ENCODE data around the gene ATXN7. TPM values are rescaled to one million over a fixed set of nuclear protein-coding genes. Genes with fewer than 3 reads are reported as not detected.

ATXN7 gene
- total RNA-seq, 1 experiment from 2014 or later, result 36.7 TPM

GRCh38 chr3:64048631-64049061 lies 185.0 kb downstream of the ATXN7 start:
- Mint-ChIP-seq H3K27me3 (ENCODE audit: insufficient read depth, unreplicated experiment) (no peaks in the 10 kb centered on the region), H3K36me3 (ENCODE audit: insufficient read depth, unreplicated experiment) (no peaks in the 10 kb centered on the region), H3K4me1 (ENCODE audit: insufficient read depth, unreplicated experiment) (no peaks in the 10 kb centered on the region), H3K4me3 (ENCODE audit: unreplicated experiment) (no peak overlapping the region), H3K9me3 (ENCODE audit: unreplicated experiment) (no peaks in the 10 kb centered on the region), H3K27ac (ENCODE audit: low read depth, unreplicated experiment) (no peak overlapping the region)
- no peak for DNase-seq (ENCODE audit: unreplicated experiment)
- intact Hi-C loops (cut with micrococcal nuclease), result no loop called here
- CTCF ChIA-PET, result no interaction called here
- TF ChIP-seq, protein P1, sequence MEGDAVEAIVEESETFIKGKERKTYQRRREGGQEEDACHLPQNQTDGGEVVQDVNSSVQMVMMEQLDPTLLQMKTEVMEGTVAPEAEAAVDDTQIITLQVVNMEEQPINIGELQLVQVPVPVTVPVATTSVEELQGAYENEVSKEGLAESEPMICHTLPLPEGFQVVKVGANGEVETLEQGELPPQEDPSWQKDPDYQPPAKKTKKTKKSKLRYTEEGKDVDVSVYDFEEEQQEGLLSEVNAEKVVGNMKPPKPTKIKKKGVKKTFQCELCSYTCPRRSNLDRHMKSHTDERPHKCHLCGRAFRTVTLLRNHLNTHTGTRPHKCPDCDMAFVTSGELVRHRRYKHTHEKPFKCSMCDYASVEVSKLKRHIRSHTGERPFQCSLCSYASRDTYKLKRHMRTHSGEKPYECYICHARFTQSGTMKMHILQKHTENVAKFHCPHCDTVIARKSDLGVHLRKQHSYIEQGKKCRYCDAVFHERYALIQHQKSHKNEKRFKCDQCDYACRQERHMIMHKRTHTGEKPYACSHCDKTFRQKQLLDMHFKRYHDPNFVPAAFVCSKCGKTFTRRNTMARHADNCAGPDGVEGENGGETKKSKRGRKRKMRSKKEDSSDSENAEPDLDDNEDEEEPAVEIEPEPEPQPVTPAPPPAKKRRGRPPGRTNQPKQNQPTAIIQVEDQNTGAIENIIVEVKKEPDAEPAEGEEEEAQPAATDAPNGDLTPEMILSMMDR (IDR thresholded peaks at IDR 0.05; ENCODE audit: unreplicated experiment), result no peak
- BruUV-seq (replicated peaks), result no TSS peak
- POLR2A ChIA-PET, result interaction anchor here (0.7 to 0.8 kb wide), 2 partner anchors 9 to 12 kb away, joined by 3 read pairs; no protein-coding TSS in a partner anchor

GRCh38 chr3:64049136-64049535 lies 185.5 kb downstream of the ATXN7 start:
- peak; percentile 32 for DNase-seq (ENCODE audit: unreplicated experiment)
- TF ChIP-seq, protein P1 (IDR thresholded peaks at IDR 0.05; ENCODE audit: unreplicated experiment), result no peak
- Mint-ChIP-seq H3K9me3 (ENCODE audit: unreplicated experiment) (no peaks in the 10 kb centered on the region), H3K4me1 (ENCODE audit: insufficient read depth, unreplicated experiment) (peaks cover under 1% of the 10 kb centered on the region), H3K27me3 (ENCODE audit: insufficient read depth, unreplicated experiment) (no peaks in the 10 kb centered on the region), H3K27ac (ENCODE audit: low read depth, unreplicated experiment) (no peak overlapping the region), H3K36me3 (ENCODE audit: insufficient read depth, unreplicated experiment) (no peaks in the 10 kb centered on the region), H3K4me3 (ENCODE audit: unreplicated experiment) (no peak overlapping the region)
- BruUV-seq (replicated peaks), result no TSS peak
- intact Hi-C loops (cut with micrococcal nuclease), result no loop called here
- CTCF ChIA-PET, result interaction anchor here (0.8 to 1.0 kb wide), 2 partner anchors 19 to 435 kb away, joined by 4 to 5 read pairs; no protein-coding TSS in a partner anchor
- POLR2A ChIA-PET, result interaction anchor here (0.8 kb wide), 1 partner anchor 10 kb away, joined by 3 read pairs; no protein-coding TSS in a partner anchor

- H3K27ac Mint-ChIP-seq (ENCODE audit: low read depth, unreplicated experiment), result no peak overlapping the region
Observed at GRCh38 chr3:64049832-64050231, 186.2 kb downstream of the ATXN7 start.

More at GRCh38 chr3:64049832-64050231, 186.2 kb downstream of the ATXN7 start:
- DNase-seq (ENCODE audit: unreplicated experiment), result no peak
- intact Hi-C loops (cut with micrococcal nuclease), result no loop called here
- no peak overlapping the region for H3K4me3 Mint-ChIP-seq (ENCODE audit: unreplicated experiment)
- H3K36me3 Mint-ChIP-seq (ENCODE audit: insufficient read depth, unreplicated experiment), result no peaks in the 10 kb centered on the region
- H3K9me3 Mint-ChIP-seq (ENCODE audit: unreplicated experiment), result no peaks in the 10 kb centered on the region
- peaks cover 5% of the 10 kb centered on the region for H3K4me1 Mint-ChIP-seq (ENCODE audit: insufficient read depth, unreplicated experiment)
- H3K27me3 Mint-ChIP-seq (ENCODE audit: insufficient read depth, unreplicated experiment), result no peaks in the 10 kb centered on the region
- TF ChIP-seq, protein P1 (IDR thresholded peaks at IDR 0.05; ENCODE audit: unreplicated experiment), result no peak
- no TSS peak for BruUV-seq (replicated peaks)
- POLR2A ChIA-PET, result interaction anchor here (0.6 kb wide), 1 partner anchor 1488 kb away, joined by 3 read pairs; no protein-coding TSS in a partner anchor
- CTCF ChIA-PET, result interaction anchor here (0.8 to 1.0 kb wide), 3 partner anchors 20 to 434 kb away, joined by 3 to 5 read pairs (median 4); partner anchors contain the start of gene PSMD6

Other genes starting within 250 kb of the ATXN7 start
- gene SNTN, start 211.2 kb upstream of the ATXN7 start, total RNA-seq (2022), result not detected in 2 replicates
- gene C3orf49, start 44.6 kb upstream of the ATXN7 start, total RNA-seq (2022), result not detected in 2 replicates
- gene THOC7, start 62 bp upstream of the ATXN7 start, total RNA-seq (2022), result 117 and 123 TPM in 2 replicates
- not detected in 2 replicates for gene SCAANT1, start 48.5 kb downstream of the ATXN7 start, total RNA-seq (2022)
- 62.7 and 66.0 TPM in 2 replicates for gene PSMD6, start 159.6 kb downstream of the ATXN7 start, total RNA-seq (2022)

Data from MCF 10A (cell line).